CD4-positive, alpha-beta T cell treated with Interferon gamma for 1 hour (primary cell): ENCODE data around the gene PSAPL1.

Experiments
- DNase-seq: peaks from one replicate; pipeline ENCODE4 v3.0.0-alpha.2; 2020

PSAPL1 gene

DNA sequence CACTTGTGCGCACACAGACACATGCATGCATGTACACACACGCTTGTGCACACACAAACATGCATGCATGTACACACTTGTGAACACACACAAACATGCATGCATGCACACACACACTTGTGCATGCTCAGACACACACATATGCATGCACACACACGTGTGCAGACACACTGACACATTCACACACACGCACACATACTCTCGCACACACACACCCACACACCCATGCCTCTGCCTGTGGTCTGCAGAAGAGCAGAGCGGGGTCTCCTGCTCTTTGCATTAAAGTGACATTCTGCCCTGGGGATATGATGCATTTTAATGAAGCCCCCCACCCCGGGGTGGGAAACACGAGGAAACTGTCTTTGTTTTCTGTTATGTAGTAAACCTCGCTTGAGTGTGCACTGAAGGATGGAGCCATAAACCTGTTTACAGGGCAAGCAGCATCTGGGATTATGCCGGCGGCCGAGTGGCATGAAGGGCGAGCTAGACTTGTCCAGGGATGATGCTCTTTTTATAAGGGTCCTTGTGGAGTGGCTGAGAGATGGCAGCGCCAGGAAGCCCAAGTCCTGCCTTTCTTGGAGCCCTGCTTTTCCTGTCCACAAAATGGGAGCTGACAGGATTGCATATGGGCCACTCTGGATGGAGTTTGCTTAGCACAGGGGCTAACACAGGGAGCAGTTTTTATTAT lies 17.8 kb downstream of the PSAPL1 start:
- DNase-seq: no peak

DNA sequence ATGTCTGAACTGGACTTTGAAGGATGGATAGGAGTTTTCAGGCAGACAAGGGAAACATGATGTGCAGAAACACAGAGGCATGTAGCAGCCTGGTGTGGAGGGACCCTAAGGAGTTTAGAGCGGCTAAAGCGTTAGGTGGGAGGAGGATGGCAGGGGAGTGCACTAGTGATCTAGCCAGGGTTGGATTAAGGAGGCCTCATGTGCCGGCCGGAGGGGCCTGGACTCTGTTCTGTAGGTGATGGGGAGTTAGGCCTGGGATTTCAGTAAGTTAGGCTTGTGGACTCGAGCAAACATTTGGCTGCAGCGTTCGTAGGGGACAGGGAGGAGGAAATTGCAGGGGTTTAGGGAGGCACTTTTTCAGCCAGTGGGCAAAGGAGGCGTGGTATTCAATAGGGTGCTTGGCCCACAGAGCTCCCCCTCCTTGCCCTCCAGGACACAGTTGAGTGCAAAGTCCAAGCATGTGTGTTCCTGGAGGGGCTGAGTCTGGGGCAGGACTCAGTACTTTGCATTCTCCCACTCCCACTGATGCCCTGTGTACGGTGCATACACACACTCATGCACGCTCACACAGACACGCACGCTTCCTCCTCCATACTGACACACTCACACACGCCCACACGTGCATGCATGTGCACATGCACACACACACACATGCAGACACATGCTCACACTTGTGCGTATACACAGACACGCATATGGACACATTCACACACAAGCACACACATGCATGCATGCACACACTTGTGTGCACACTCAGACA lies 18.6 kb downstream of the PSAPL1 start:
- no peak for DNase-seq

DNA sequence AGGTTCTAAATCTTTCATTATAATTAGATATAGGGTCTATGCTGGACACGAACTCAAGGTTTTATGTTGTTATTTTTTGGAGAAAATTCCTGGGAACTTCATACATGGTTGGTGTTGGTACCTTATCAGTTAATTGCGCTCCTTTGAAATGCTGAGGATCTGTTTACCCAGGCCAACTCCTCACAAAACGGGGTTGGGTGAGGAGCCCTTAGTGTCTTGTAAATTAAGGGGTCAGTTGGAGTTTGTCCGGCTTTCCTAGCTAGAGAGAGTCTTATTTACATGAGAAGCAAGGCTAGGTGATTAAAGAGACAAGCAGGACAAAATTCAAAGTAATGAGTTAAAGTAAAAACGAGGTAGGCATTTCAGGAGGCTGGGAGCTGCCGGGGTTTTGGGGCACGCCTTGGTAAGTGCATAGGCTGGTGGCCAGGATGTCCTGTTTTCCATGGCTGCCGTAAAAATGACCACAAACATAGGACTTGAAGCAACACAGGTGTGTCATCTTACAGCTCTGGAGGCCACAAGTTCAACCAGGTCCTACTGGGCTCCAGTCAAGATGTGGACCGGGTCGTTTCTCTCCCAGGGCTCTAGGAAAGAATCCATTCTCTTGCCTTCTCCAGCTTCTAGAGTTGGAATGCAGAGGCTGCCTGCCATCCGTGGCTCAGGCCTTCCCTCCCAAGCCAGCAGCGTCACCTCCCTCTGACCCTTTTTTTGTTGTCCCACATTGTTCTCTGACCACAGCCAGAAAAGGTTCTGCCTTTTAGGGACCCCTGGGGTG lies 19.8 kb downstream of the PSAPL1 start:
- DNase-seq: no peak

DNA sequence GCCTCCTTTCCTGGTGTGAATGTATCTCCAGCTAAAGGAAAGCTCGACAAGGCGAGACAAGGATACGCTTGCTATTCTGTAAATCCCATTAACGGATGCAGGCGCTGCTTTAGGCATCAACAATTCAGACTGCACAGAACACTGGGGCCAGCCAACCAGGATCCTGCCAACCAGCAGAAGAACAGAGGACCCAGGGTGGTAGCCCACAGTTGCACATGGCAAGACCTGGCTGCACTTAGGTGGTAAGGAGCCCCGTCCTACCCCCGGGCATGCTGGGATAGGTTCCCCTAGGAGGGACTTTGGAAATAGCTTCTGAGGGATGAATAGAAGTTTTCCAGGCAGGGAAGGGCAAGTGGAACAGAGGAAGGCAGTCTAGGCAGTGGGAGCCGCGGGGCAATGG lies 20.7 kb downstream of the PSAPL1 start:
- DNase-seq: no peak

DNA sequence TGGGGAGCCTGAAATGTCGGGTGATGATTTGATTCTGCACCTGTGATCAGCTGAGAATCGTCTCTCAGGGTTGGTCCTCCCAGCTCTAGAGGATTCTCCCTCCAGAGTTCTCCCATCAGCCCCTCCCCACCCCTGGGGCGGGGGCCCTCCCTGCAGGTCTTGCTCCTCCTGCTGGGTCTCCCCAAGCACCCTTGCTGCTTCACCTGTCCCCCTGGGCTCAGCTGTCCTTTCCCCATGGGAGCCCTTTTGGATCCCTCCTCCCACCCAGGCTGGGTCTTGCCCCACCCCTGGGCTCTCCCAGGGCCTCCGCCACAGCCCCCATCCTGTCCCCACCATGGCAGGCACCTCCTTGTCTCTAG lies 22.2 kb downstream of the PSAPL1 start:
- no peak for DNase-seq

DNA sequence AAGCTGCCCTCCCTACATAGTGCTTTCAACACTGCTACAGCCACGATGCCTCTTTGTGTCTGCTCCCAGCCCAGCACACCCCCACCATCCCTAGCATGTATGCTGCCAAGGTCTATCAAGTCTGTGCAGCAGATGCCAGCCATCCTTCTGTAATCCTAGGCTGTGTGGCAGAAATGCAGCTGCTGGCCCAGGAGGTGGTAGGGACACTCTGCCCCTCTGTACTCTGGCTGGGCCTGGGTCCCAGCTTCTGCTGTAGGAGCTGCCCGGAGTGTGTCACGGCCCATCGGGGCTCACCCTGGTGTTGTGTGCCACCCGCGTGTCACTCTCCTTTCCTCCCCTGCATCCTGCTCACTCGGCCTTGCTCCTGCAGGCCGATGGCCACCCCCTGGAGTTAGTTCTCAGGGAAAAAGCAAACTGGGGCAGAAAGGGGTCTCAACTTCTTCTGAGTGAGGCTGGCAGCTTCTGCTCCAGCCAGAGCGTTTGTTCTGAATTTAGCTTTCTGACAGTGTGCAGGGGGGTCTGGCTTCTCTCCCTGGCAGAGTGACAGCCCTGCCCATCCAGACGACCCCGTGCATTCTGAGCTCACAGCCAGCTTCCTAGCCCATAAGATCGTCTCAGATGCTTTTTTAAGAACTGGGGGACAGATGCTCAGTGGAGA lies 22.7 kb downstream of the PSAPL1 start:
- DNase-seq: no peak

DNA sequence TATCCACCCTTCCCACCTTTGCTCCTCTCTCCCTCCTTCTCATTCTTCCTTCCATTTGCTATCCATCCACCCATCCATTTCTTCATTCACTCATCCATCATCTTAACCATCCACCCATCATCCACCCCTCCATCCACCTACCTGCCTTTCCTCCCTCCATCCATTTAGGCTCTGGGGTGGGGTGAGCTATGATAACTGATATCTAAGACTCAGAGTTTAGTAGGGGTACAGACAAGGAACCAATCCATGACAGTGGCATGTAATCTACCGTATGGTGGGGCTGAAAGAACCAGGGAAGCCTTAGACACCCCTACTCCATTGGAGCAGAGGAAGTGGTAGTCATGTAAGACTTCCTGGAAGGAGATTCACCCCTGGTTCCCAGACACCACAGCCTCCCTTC lies 23.2 kb downstream of the PSAPL1 start:
- no peak for DNase-seq

DNA sequence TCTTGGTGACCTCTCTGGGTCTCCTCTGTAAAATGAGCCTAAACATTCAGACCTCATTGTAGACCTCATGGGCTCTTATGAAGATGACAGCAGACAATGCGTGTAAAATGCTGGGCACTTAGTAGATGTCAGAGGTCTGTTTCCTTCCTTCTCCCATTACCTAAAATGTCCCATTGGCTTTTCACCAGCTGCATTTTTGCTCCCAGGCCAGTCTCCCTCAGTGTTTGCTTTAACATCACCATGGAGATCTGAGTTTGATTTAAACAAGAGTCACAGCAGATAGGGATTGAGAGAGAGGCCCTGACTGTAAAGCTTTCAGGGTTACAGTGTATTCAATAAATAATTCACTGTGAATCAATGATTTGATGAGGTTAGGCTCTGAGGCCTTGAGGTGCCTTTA lies 24.3 kb downstream of the PSAPL1 start:
- no peak for DNase-seq

DNA sequence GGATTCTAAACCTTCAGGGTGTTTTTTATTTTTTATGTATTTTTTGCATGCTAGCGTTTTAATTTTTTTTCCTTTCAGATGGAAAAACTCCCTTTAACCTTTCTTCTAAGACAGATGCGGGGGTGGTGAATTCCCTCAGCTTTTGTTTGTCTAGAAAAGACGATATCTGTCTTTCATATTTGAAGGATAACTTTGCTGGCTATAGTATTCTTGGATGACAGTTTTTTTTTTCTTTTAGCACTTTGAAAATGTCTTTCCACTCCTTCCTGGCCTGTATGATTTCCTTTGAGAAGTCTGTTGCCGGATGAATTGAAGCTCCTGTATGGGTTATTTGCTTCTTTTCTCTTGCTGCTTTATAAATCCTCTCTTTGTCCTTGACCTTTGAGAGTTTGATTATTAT lies 26.6 kb downstream of the PSAPL1 start:
- DNase-seq: no peak

DNA sequence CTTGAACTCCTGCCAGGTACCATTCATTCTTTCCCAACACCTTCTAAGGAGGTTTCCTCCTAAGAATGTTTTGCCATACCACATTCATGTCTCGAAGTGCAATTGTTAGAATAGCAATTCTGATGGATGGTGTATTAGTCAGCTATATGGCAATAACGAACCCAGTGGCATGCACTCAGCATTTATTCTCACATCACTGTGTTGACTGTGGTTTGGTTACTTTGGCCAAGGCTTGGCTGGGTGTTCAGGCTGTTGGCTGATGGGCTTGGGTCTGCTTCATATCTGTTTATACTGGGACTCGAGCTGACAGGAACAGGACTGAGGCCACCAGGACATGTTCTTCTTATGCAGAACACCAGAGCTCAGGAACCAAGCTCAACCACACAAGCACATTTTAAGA lies 31.7 kb downstream of the PSAPL1 start:
- no peak for DNase-seq

DNA sequence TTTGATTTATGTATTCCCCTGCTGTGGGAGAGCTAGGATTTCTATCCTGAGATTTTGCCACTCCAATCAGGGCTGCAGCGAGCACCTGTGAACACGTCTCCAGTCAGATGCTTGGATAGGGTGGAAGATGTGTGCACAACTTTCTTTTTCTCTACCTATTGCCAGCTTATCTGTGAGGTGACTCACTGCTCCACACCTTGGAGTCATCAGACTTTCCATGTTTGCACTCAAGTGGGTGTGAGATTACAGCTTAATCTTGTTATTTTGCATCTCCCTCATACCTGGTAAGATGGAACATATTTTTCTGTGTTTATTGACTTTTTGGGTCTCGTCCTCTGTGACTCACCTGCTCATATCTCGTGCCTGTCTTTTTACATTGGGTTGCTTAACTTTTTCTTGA lies 32.2 kb downstream of the PSAPL1 start:
- no peak for DNase-seq

DNA sequence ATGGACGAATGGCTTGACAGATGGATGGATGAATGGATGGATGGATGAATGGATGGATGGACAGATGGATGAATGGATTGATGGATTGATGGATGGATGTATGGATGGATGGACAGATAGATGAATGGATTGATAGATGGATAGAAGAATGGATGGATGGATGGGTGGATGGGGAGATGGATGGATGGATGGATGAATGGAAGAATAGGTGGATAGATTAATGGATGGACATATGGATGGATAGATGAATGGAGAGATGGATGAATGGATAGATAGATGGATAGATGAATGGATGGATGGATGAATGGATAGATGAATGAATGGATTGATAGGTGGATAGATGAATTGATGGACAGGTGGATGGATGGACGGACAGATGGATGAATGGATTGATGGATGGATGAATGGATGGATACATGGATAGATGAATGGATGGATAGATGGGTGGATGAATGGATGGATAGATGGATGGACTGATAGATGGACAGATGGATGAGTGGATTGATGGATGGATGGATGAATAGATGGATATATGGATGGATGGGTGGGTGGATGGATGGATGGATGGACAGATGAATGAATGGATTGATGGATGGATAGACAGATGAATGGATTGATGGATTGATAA lies 33.9 kb downstream of the PSAPL1 start:
- DNase-seq: no peak

DNA sequence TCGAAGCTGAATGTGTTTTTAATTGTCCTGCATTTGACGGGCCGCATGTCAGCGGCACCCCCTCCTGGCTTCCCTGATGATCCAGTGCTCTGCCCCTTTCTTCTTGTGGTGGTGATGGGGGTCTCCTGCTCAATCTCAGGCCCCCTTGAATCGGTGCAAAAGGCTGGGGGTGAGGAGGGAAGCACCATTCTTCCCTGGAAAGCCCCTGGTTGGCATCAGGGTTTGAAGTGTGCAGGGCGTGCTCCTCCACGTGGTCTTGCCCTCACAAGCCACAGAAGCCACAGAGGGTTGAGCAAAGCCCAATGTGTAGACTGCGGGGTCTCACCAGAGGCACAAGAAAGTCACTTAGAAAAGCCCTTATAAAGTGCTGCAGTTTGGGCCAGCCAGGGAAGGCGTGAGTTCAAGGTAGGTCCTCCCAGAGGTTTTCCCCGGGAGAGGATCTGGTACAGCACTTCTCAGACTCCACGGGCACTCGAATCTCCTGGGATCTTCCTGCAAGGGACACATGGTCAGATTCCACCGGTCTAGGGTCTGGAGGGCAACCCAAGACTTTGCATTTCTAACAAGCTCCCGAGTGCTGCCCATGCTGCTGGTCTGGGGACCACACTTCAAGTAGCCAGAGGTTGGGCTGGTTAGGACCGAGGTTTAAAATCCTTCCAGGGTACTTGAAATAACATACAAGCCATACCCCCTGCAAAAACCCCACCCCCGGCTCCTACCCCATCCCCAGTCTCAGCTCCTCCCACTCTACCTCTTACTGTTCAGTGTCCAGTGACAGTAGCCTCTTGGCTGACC lies 35.1 kb downstream of the PSAPL1 start:
- no peak for DNase-seq

DNA sequence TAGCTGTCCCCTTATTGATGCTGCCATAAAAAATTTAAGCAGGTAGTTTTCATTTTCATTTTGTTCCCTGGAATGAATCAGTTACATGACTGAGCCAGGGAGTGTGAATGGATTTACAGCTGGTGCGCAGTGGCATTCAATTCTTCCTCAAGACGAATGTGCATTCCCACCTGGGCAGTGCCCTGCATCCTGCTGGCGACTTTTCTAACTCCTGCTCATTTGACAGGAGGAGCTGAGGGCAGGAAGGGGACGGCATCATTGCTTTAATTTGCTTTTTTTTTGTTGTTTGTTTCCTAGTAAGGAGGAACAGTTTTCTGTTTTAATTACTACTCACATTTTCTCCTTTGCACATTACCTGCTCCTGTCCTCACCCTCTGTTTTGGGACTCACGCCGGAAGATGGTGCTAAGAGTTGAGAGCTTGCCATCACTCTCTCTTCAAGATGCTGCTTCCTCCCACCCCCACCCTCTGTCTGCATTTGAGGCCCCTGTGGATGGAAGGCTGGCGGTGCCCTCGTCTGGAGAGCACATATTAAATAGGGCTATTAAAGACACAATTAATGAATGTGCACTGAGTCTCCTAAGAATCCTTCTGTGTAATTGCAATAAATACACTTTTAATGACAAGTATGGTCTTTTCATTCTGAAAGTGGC lies 35.8 kb downstream of the PSAPL1 start:
- no peak for DNase-seq

DNA sequence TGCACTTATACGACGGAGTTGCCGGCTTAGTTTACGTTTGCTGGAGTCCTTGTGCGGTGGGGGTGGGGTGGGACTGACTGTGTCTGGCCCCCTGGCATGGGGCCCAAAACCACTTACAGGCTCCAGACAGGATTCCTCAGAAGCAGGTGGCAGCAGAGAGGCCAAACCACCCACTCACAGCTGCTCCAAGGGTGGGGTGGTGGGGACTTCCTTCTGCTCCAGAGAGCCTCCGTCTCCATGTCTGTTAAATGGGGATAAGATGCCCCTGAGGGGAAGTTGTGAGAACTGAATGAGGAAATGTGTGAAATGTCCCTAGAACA lies 36.7 kb downstream of the PSAPL1 start:
- no peak for DNase-seq

DNA sequence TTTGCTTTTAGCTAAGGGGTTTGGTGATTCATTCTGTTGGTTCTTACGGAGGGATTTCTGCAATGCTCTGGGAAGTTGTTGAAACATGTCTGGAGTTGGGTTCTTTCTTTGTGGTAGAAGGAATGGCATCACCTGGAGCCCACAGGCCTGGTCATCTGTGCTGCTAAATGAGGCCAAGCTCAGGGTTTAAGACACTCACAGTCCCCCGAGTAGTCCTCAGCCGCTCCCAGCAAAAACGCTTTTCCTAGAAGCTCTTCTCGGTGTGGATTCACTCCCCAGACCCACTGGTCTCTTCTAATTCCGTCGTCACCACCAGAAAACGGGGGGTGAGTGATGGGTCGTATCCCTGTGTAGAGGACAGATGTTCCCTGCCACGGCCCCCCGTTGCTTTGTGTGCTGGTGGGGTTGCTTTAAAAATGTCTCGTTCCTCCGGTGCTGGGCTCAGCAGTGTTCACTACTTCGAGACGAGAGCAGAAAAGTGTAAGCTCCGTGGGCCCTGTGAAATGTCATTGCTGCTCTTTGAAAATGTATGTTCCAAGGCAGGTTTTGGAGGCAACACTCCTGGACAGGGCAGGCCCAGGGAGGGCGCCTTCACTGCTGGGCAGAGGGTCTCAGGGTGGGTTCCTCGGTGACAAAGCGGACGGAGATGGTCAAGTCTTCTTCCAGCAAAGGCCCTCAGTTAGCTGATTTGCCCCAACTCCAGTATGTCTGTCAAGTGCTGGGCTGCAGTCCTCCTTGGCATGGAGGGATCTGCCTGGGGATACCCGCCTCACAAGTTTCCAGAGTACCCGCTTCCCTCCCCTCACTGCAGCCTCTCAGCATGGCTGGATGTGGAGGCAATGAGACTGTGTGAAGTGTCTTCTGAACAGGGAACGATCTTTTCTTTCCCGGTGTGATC lies 37.3 kb downstream of the PSAPL1 start:
- DNase-seq: no peak

DNA sequence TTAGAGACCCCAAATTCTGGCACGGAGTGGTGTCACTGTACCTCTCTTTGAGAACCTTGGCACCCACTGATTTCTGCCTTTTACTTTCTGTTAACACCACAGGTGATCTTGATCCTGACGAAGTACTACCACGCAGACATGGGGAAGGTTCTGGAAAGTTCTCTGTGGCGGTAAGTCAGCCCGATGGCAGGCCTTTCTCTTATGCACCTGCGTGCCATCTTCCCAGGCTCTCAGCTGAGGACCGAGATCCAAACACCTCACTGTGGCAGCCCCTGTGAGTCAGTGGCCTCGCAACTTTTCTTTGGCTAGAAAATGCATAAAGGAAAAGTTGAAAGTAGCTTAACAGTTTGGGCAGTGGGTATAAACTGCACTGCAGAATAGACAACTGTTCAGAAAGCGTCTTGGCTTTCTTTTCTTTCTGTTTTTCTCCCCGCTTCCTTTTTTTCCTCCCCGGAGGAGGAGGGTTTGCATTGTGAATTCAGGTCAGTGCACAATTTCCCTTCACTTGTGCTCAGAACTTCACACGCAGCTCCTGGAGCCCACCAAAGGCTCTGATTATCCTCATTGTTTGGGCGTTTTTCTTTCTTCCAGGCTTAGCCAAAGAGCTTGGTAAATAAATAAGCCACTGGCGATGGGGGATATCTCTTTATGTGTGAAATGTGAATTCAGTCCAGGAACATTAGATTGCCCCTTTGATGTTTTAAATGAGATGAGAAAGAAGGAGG lies 38.4 kb downstream of the PSAPL1 start:
- no peak for DNase-seq

DNA sequence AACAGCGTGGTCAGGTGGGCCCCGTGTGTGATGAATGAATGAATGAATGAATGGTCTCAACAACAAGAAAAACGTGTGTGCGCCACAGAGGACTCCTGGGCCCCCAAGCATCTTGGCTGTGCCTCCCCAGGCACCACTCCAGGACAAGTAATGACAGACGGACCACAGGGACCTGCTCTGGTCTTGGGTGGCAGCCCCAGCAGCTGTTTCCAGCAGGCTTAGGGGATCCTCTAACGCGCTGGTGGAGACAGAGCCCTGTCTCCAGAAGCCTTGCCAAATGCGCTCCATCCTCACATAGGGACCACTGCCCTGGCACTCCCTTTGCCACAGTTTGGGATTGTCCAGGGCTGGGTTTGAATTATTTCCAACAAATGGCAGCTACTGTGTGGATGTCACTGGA lies 39.1 kb downstream of the PSAPL1 start:
- DNase-seq: no peak

DNA sequence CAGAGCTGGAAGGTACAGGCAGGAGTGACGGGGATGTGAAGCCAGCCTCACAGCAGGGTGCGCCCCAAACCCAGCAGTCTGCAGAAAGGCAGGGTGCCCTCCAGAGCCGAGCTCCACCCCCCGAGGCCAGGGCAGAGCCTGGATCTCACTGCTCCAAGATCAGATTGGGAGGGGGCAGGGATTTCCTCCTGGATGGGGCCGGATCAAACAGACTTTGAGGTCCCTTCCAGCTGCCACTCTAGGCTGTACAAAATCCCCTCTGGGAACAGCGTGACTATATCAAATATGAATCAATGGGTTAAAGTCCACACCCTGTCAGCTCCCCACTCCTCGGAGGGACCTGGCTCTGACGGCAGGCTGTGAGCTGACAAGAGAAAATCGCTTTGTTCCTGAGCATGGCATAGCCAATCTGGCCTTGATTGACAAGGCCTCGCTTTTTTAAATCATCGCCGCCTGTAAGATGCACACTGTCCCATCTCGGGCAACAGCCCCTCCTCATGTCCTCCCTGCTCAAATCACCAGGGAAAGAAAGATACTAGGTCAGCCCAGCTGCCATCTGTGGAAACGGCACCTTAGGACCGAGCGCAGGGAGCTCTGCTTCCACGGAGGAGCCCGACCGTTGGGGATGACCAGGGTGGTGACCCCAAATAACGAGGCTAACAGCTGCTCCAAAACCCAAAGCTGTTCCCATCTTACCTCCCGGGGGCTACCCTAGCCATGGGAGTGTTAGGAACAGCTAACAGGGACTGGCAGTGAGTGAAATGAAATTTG lies 39.9 kb downstream of the PSAPL1 start:
- no peak for DNase-seq
